NT2/D1 (cell line): Measurements from ENCODE around the gene NLGN1.

Source experiments
- SUZ12 ChIP-seq: IDR thresholded peaks from 2 replicates; pipeline ENCODE4 v1.6.1; 2011; ENCODE audit not compliant: insufficient read length, insufficient read depth; ENCODE audit errors: extremely low read depth
- YY1 ChIP-seq: IDR thresholded peaks from 2 replicates; pipeline ENCODE4 v1.6.1; 2011; ENCODE audit not compliant: insufficient read length, insufficient read depth
- ZNF274 ChIP-seq: IDR thresholded peaks from 2 replicates; pipeline ENCODE4 v1.6.1; 2011; ENCODE audit warnings: mild to moderate bottlenecking, low read depth, low read length

GRCh38 chr3:174302746-174303315 is 905.3 kb downstream of the NLGN1 start:
- TF ChIP-seq ZNF274: no peak
- TF ChIP-seq YY1: no peak
- TF ChIP-seq SUZ12: no peak
